Lower lobe of right lung (tissue), 2 donors: ENCODE measurements around the gene SIVA1. TPM values are rescaled to one million over a fixed set of nuclear protein-coding genes. Genes with fewer than 3 reads are reported as not detected.

ENCODE experiments used
- ATAC-seq, 2 donors: fragments of 200-7000 bp; cut with Tn5 transposase; one replicate each; pipeline ENCODE4 v1.9.1; 2020 to 2022; ENCODE audit warnings: mild to moderate bottlenecking in 2 of 2, moderate library complexity in 2 of 2
- DNase-seq: peaks from one replicate; pipeline ENCODE4 v3.0.0-alpha.2; 2020
- H3K27ac ChIP-seq: fragments of 200-600 bp; one replicate; pipeline ENCODE4 v1.8.0; 2022
- H3K27me3 ChIP-seq: fragments of 200-600 bp; one replicate; pipeline ENCODE4 v1.8.0; 2022; ENCODE audit warnings: low read depth
- H3K36me3 ChIP-seq: fragments of 200-600 bp; one replicate; pipeline ENCODE4 v1.8.0; 2022; ENCODE audit warnings: mild to moderate bottlenecking
- H3K4me1 ChIP-seq: fragments of 200-600 bp; one replicate; pipeline ENCODE4 v1.8.0; 2022
- H3K4me3 ChIP-seq: fragments of 200-600 bp; one replicate; pipeline ENCODE4 v1.8.0; 2022; ENCODE audit warnings: mild to moderate bottlenecking
- H3K9me3 ChIP-seq: fragments of 200-600 bp; one replicate; pipeline ENCODE4 v1.8.0; 2022
- intact Hi-C: fragments of 100-400 bp; cut with DNase I; formaldehyde crosslinking; loops from one replicate; pipeline ENCODE4 v1.11.0; 2022
- total RNA-seq: library from RNA; stranded (reverse); fragmentation: NEBNext Ultra II Directional; extraction: Animal tissue kit (Norgen Biotek cat#: 25700); gene quantifications from one replicate; pipeline ENCODE4 v1.2.1, GENCODE V29; 2021
- TF ChIP-seq, protein P1 (sequence below): fragments of 200-600 bp; IDR thresholded peaks from one replicate; pipeline ENCODE4 v1.8.0; 2022; ENCODE audit warnings: antibody characterized with exemption, mild to moderate bottlenecking
- donor health status: DM: no; HTN: yes; CAD: no; lungs with severe emphysema.

The SIVA1 gene
- total RNA-seq, 1 donor from 2014 or later, result 66.3 TPM

- no peaks in the 10 kb centered on the region for H3K27me3 ChIP-seq
- peaks cover 22% of the 10 kb centered on the region for H3K4me1 ChIP-seq
- H3K27ac ChIP-seq, result peak overlapping the region; percentile 98
- ATAC-seq (peak; percentile 4 to 18), DNase-seq (no peak)
- intact Hi-C loops, result no loop called here
- peak overlapping the region; percentile 98 for H3K4me3 ChIP-seq
- H3K36me3 ChIP-seq, result peaks cover 37% of the 10 kb centered on the region
- H3K9me3 ChIP-seq, result no peaks in the 10 kb centered on the region
- TF ChIP-seq, protein P1, sequence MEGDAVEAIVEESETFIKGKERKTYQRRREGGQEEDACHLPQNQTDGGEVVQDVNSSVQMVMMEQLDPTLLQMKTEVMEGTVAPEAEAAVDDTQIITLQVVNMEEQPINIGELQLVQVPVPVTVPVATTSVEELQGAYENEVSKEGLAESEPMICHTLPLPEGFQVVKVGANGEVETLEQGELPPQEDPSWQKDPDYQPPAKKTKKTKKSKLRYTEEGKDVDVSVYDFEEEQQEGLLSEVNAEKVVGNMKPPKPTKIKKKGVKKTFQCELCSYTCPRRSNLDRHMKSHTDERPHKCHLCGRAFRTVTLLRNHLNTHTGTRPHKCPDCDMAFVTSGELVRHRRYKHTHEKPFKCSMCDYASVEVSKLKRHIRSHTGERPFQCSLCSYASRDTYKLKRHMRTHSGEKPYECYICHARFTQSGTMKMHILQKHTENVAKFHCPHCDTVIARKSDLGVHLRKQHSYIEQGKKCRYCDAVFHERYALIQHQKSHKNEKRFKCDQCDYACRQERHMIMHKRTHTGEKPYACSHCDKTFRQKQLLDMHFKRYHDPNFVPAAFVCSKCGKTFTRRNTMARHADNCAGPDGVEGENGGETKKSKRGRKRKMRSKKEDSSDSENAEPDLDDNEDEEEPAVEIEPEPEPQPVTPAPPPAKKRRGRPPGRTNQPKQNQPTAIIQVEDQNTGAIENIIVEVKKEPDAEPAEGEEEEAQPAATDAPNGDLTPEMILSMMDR, result no peak
These were observed 723 bp downstream of the SIVA1 start for GRCh38 chr14:104753528-104754212.

GRCh38 chr14:104754213-104754851 is 1.4 kb downstream of the SIVA1 start:
- DNase-seq, result no peak
- TF ChIP-seq, protein P1, result no peak
- Histone ChIP-seq H3K27ac (peak overlapping the region; percentile 98), H3K4me1 (peaks cover 22% of the 10 kb centered on the region), H3K27me3 (no peaks in the 10 kb centered on the region), H3K4me3 (peak overlapping the region; percentile 98), H3K9me3 (no peaks in the 10 kb centered on the region), H3K36me3 (peaks cover 43% of the 10 kb centered on the region)
- ATAC-seq, result no peak
- intact Hi-C loops, result no loop called here

- Histone ChIP-seq H3K27me3 (no peaks in the 10 kb centered on the region), H3K27ac (no peak overlapping the region), H3K9me3 (no peaks in the 10 kb centered on the region), H3K36me3 (peaks cover 54% of the 10 kb centered on the region), H3K4me1 (peaks cover 22% of the 10 kb centered on the region), H3K4me3 (no peak overlapping the region)
- ATAC-seq (no peak), DNase-seq (no peak)
- TF ChIP-seq, protein P1, result no peak
- intact Hi-C loops, result no loop called here
These were observed 2.7 kb downstream of the SIVA1 start for GRCh38 chr14:104755621-104756020.

DNA sequence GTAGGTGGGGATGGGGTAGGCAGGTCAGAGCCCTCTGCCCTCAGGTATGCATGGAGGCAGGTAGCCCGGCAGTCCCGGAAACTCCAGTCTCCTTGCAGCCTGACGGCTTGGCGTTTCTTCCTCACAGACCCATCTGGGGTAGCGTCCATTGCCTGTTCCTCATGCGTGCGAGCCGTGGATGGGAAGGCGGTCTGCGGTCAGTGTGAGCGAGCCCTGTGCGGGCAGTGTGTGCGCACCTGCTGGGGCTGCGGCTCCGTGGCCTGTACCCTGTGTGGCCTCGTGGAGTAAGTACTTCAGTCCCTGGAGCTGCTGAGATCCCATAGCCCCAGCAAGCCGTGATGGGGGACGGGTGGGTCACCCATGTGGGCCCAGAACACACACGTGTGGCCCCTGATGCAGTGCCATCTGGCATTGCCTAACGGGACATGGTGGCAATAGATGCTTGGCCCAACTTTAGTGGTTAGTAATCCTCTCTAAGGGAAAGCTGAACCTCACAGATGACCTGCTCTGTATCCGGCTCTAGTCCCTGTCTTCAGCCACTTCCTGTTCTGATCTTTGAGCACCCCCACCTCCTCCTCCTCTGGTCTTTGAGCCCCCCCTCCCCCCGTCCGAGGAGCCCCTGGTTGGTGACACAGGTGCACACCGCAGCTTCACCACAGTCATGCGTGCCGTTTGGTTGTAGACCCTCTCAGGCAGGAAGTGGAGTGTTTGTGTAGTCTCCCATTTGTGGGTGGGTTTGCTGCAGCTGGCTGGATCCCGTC is 3.7 kb downstream of the SIVA1 start:
- H3K36me3 ChIP-seq, result peaks cover 64% of the 10 kb centered on the region
- intact Hi-C loops, result no loop called here
- H3K27me3 ChIP-seq, result no peaks in the 10 kb centered on the region
- no peak overlapping the region for H3K27ac ChIP-seq
- TF ChIP-seq, protein P1, result no peak
- no peak for DNase-seq
- peaks cover 22% of the 10 kb centered on the region for H3K4me1 ChIP-seq
- ATAC-seq, result no peak
- H3K9me3 ChIP-seq, result no peaks in the 10 kb centered on the region
- no peak overlapping the region for H3K4me3 ChIP-seq

DNA sequence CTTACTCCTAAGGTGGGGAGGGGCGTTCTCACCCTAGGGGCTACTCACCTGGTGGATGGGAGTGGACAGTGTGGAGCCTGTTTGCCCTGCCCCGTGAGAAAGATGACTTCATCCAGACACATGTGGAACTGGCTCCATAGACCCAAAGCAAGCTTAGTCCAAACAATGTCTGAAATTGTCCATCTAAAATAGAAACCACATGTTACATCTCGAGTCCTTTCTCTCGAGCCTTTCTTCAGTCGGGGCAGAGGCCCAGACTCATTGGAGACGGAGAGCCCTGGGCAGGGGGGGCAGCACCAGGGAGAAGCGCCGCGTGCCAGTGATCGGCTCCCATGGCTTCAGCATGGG is 4.3 kb downstream of the SIVA1 start:
- Histone ChIP-seq H3K27me3 (no peaks in the 10 kb centered on the region), H3K4me1 (peaks cover 18% of the 10 kb centered on the region), H3K27ac (no peak overlapping the region), H3K4me3 (no peak overlapping the region), H3K36me3 (peaks cover 68% of the 10 kb centered on the region), H3K9me3 (no peaks in the 10 kb centered on the region)
- TF ChIP-seq, protein P1, result no peak
- ATAC-seq (no peak), DNase-seq (no peak)
- intact Hi-C loops, result no loop called here
